Pancreas (tissue), 10 donors: ENCODE measurements around the gene ZBTB3. TPM values are rescaled to one million over a fixed set of nuclear protein-coding genes. Genes with fewer than 3 reads are reported as not detected.

Experiments used
- ATAC-seq, 4 donors: fragments of 200-7000 bp; cut with Tn5 transposase; one replicate each; pipeline versions ENCODE4 v1.8.0 to v1.9.1; 2020; ENCODE audit warnings: mild to moderate bottlenecking in 4 of 4, moderate library complexity in 4 of 4
- DNase-seq, 6 donors: peaks; one replicate each; pipeline ENCODE4 v3.0.0-alpha.2; 2020
- FAIRE-seq: peaks from 2 replicates; lab custom pipeline; 2012; peaks lifted over from hg19 to GRCh38; lab: Jason Lieb, UNC
- H3K27ac ChIP-seq, 4 donors: fragments of 200-600 bp; sonication (generic); 1 replicate in 3 of 4; 2 replicates in 1 of 4; pipeline versions ENCODE4 v1.5.0 to v1.8.0; 2020
- H3K27me3 ChIP-seq, 4 donors: fragments of 200-600 bp; one replicate each; pipeline ENCODE4 v1.8.0; 2021
- H3K36me3 ChIP-seq, 3 donors: fragments of 200-600 bp; sonication (generic) in 1 of 3; one replicate each; pipeline versions ENCODE4 v1.5.0 to v1.8.0; 2020 to 2021
- H3K4me1 ChIP-seq, 3 donors: fragments of 200-600 bp; one replicate each; pipeline ENCODE4 v1.8.0; 2021
- H3K4me3 ChIP-seq, 4 donors: fragments of 200-600 bp; sonication (generic) in 2 of 4; one replicate each; pipeline versions ENCODE4 v1.5.0 to v1.8.0; 2020 to 2021
- H3K9me3 ChIP-seq, 4 donors: fragments of 200-600 bp; one replicate each; pipeline ENCODE4 v1.8.0; 2021
- CTCF ChIP-seq, 4 donors: fragments of 200-600 bp; sonication (generic) in 3 of 4; IDR thresholded peaks; one replicate each; pipeline versions ENCODE4 v1.5.0 to v1.8.0; 2021; ENCODE audit warnings: antibody characterized with exemption in 4 of 4
- WGBS, 2 donors: extraction: QIAGEN DNeasy Blood & Tissue Kit; methylation state at CpG; one replicate each; pipeline ENCODE4 v1.1.7; 2013; 5-methylcytosine and 5-hydroxymethylcytosine counted together
- intact Hi-C, 3 donors: fragments of 100-400 bp; cut with DNase I; formaldehyde crosslinking; loops; one replicate each; pipeline versions ENCODE4 v1.11.1 to v1.14.2; 2022
- polyA plus RNA-seq, 2 donors: library from polyadenylated mRNA; stranded (reverse); fragments of 200-250 nt; gene quantifications; one replicate each; pipeline ENCODE4 v1.2.3, GENCODE V29; 2013
- total RNA-seq, 6 donors: library from RNA; stranded (reverse); fragmentation: NEBNext Ultra II Directional in 4 of 6; extraction: Animal tissue kit (Norgen Biotek cat#: 25700) in 4 of 6; gene quantifications; one replicate each; pipeline versions ENCODE4 v1.2.1 to v1.2.4, GENCODE V29; 2021 to 2023
- donor health status: healthy with polysubstance abuse.
- donor health status: DM: no; HTN: no; CAD: no; lungs with moderate emphysema.
- donor health status: DM: no; HTN: no; CAD: no.
- donor health status: control.
- donor health status: control.
- donor health status: Bipolar disorder and iron deficiency.
- donor health status: DM: yes; HTN: yes; CAD: no.
- donor health status: DM: no; HTN: no; CAD: no.
- donor health status: DM: no; HTN: no; CAD: no.
- donor health status: DM: yes; HTN: yes; CAD: no.

Gene ZBTB3
- total and polyA plus RNA-seq, 8 donors = 2.0 to 9.8 (median 4.8) TPM

- no peaks in the 10 kb centered on the region for H3K27me3 ChIP-seq
- H3K36me3 ChIP-seq = peaks cover 0 to 33% (median 27%) of the 10 kb centered on the region in 3 donors
- 12 to 22% methylated on average over 2 of the region's 2 CpGs for WGBS, 2 donors
- H3K9me3 ChIP-seq = no peaks in the 10 kb centered on the region
- no peak for FAIRE-seq
- H3K27ac ChIP-seq = peak overlapping the region; percentile 23 to 96 (median 77)
- no peak overlapping the region for H3K4me3 ChIP-seq
- no peak for TF ChIP-seq CTCF (IDR thresholded peaks at IDR 0.05)
- peaks cover 35 to 52% (median 43%) of the 10 kb centered on the region in 3 donors for H3K4me1 ChIP-seq
- peak in 4 of 6 donors; percentile 61 to 80 (median 72) for DNase-seq
- ATAC-seq = peak; percentile 48 to 64 (median 60)
- intact Hi-C loops = no loop called here
Measured at GRCh38 chr11:62713343-62713742, 40.6 kb downstream of the ZBTB3 start.

DNA sequence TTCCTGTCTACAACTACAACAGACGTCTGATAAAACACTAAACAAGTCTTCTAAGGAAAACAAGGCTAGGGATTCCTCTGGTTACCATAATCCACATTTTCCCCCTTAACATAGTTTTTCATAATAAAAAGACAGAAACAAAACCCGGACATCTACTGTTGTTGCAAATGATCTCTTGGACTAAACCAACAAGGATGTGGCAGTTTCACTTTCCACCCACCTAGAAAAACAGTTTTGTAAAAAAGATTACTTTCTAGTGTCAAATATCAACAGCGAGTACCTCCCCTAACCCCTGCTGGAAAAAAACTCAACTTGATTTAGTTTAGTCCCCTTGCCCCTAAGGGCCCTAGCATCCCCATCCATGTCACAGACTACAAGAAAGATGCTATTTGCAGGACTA is 41.1 kb downstream of the ZBTB3 start:
- H3K36me3 ChIP-seq = peaks cover 0 to 28% (median 25%) of the 10 kb centered on the region in 3 donors

GRCh38 chr11:62712276-62712812 is 41.6 kb downstream of the ZBTB3 start:
- TF ChIP-seq CTCF (IDR thresholded peaks at IDR 0.05) = no peak
- peak overlapping the region; percentile 23 to 96 (median 77) for H3K27ac ChIP-seq
- H3K36me3 ChIP-seq = peaks cover 0 to 23% (median 20%) of the 10 kb centered on the region in 3 donors
- no peak for FAIRE-seq
- DNase-seq = peak in 1 of 6 donors; percentile 32
- intact Hi-C loops = no loop called here
- H3K4me1 ChIP-seq = peaks cover 38 to 54% (median 46%) of the 10 kb centered on the region in 3 donors
- ATAC-seq = peak; percentile 20 to 40 (median 36)
- H3K4me3 ChIP-seq = peak overlapping the region in 2 of 4 donors; percentile 5 to 9
- 35 to 44% methylated on average over 6 of the region's 6 CpGs for WGBS, 2 donors
- no peaks in the 10 kb centered on the region for H3K27me3 ChIP-seq
- no peaks in the 10 kb centered on the region for H3K9me3 ChIP-seq

More for the DNA sequence above, 41.1 kb downstream of the ZBTB3 start:
- ATAC-seq = no peak
- no peak for FAIRE-seq
- no peak for DNase-seq
- peak overlapping the region; percentile 23 to 96 (median 77) for H3K27ac ChIP-seq
- intact Hi-C loops = no loop called here
- H3K4me1 ChIP-seq = peaks cover 38 to 54% (median 46%) of the 10 kb centered on the region in 3 donors
- 14 to 23% methylated on average over 3 of the region's 3 CpGs for WGBS, 2 donors
- no peaks in the 10 kb centered on the region for H3K27me3 ChIP-seq
- no peak for TF ChIP-seq CTCF (IDR thresholded peaks at IDR 0.05)
- peak overlapping the region in 1 of 4 donors; percentile 9 for H3K4me3 ChIP-seq
- H3K9me3 ChIP-seq = no peaks in the 10 kb centered on the region

GRCh38 chr11:62710001-62710345 is 44.0 kb downstream of the ZBTB3 start:
- DNase-seq (no peak), ATAC-seq (no peak), FAIRE-seq (no peak)
- Histone ChIP-seq H3K36me3 (no peaks in the 10 kb centered on the region), H3K9me3 (no peaks in the 10 kb centered on the region), H3K27ac (peak overlapping the region; percentile 75 to 96 (median 88)), H3K4me3 (peak overlapping the region; percentile 38 to 52 (median 42)), H3K27me3 (no peaks in the 10 kb centered on the region), H3K4me1 (peaks cover 44 to 67% (median 50%) of the 10 kb centered on the region in 3 donors)
- intact Hi-C loops = no loop called here
- no peak for TF ChIP-seq CTCF (IDR thresholded peaks at IDR 0.05)
- 73 to 79% methylated on average over 7 of the region's 7 CpGs for WGBS, 2 donors
